HFF-Myc (cell line): ENCODE results near the gene SLC1A2.

Experiments used
- DNase-seq: peaks from one replicate; pipeline ENCODE4 v3.0.0-alpha.2; 2011; ENCODE audit warnings: low read depth; ENCODE audit errors: extremely low read depth
- H3K4me3 ChIP-seq: replicated peaks from 2 replicates; pipeline ENCODE4 v1.5.1; 2011; ENCODE audit warnings: low read depth, mild to moderate bottlenecking, control low read depth, low read length
- TF ChIP-seq, protein P1 (sequence below): IDR thresholded peaks from 2 replicates; pipeline ENCODE4 v1.5.1; 2012; ENCODE audit warnings: mild to moderate bottlenecking, low read depth, low read length, control low read depth; ENCODE audit errors: missing control alignments

SLC1A2 gene

GRCh38 chr11:35274909-35275785 lies 144.2 kb downstream of the SLC1A2 start:
- no peak overlapping the region for H3K4me3 ChIP-seq
- DNase-seq, result no peak
- TF ChIP-seq, protein P1, sequence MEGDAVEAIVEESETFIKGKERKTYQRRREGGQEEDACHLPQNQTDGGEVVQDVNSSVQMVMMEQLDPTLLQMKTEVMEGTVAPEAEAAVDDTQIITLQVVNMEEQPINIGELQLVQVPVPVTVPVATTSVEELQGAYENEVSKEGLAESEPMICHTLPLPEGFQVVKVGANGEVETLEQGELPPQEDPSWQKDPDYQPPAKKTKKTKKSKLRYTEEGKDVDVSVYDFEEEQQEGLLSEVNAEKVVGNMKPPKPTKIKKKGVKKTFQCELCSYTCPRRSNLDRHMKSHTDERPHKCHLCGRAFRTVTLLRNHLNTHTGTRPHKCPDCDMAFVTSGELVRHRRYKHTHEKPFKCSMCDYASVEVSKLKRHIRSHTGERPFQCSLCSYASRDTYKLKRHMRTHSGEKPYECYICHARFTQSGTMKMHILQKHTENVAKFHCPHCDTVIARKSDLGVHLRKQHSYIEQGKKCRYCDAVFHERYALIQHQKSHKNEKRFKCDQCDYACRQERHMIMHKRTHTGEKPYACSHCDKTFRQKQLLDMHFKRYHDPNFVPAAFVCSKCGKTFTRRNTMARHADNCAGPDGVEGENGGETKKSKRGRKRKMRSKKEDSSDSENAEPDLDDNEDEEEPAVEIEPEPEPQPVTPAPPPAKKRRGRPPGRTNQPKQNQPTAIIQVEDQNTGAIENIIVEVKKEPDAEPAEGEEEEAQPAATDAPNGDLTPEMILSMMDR, result no peak

DNA sequence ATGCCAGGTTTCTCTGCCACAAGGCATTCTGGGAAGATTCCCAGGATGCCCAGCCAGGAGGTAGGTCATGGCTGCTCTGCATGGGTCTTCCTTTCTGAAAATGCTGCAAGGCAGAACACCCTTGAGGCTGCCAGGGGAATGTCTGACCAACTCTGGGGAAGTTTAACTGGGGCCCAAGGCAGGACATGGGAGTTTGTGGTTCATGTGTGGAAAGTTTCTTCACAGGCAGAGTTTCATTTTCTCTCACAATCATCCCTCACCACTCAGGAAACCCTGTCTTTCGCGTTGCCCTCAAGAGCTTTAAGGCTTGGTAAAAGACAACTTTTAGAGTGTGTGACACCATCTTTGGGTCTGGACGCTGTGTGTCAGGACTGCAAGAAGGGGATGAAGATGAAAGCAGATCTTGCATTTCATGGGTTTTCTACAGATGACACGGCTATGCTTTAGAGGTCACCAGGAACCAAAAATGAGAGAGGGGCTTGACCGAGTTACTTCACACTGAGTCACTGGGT lies 146.9 kb downstream of the SLC1A2 start:
- TF ChIP-seq, protein P1, result no peak
- H3K4me3 ChIP-seq, result no peak overlapping the region
- DNase-seq, result no peak

DNA sequence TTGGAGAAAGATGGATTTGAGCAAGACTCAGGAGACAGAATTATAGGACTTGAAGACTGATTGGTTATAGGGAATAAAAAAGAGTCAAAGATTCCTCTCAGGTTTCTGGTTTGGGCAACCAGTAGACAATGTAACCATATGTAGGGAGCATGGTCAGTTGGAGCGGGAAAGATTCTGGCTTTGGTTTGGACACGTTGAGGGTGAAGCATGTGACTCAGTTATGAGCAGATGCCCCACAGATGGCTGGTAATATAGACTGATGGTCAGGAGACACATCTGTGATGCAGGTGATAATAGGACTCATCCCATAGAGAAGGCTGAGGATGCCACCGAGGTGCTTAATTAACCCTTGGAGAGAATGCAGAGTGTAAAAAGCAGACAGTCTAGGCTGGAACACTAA lies 148.3 kb downstream of the SLC1A2 start:
- no peak overlapping the region for H3K4me3 ChIP-seq
- TF ChIP-seq, protein P1, result no peak
- DNase-seq, result peak; percentile 73

GRCh38 chr11:35270342-35270741 lies 149.0 kb downstream of the SLC1A2 start:
- DNase-seq, result no peak
- TF ChIP-seq, protein P1, result no peak
- H3K4me3 ChIP-seq, result no peak overlapping the region

- DNase-seq, result peak; percentile 73
- H3K4me3 ChIP-seq, result no peak overlapping the region
- TF ChIP-seq, protein P1, result no peak
Observed at GRCh38 chr11:35267504-35267903, 151.9 kb downstream of the SLC1A2 start.

GRCh38 chr11:35265755-35266454 lies 153.5 kb downstream of the SLC1A2 start:
- H3K4me3 ChIP-seq, result no peak overlapping the region
- no peak for DNase-seq
- TF ChIP-seq, protein P1, result no peak
